OCI-LY3 (cell line): ENCODE data around the gene CFAP58.
A peak's percentile ranks its signal among the peaks of the same experiment; 100 is the strongest.

Source experiments
- H2AFZ ChIP-seq: fragments of 200-600, 300-600 bp; shearing (Covaris generic); 2 replicates; pipeline ENCODE4 v1.6.0; 2014; ENCODE audit warnings: antibody characterized with exemption, low read depth, low read length
- H3K27ac ChIP-seq: fragments of 200-600, 300-600 bp; sonication (generic); 2 replicates; pipeline ENCODE4 v1.5.1; 2014; ENCODE audit warnings: mild to moderate bottlenecking, low read length, moderate library complexity, mixed read lengths
- H3K27me3 ChIP-seq: fragments of 200-600, 300-600 bp; sonication (generic); 2 replicates; pipeline ENCODE4 v1.6.1; 2014; ENCODE audit warnings: low read depth, low read length, mixed read lengths
- H3K36me3 ChIP-seq: fragments of 200-600, 300-600 bp; sonication (generic); replicated peaks from 2 replicates; pipeline ENCODE3; 2014; ENCODE audit warnings: low read depth, low read length, mixed read lengths
- H3K4me1 ChIP-seq: fragments of 300-600, 200-600 bp; sonication (generic); 2 replicates; pipeline ENCODE4 v1.6.1; 2014; ENCODE audit warnings: low read length, mixed read lengths
- H3K4me2 ChIP-seq: fragments of 200-600, 300-600 bp; sonication (generic); 2 replicates; pipeline ENCODE4 v1.6.1; 2014; ENCODE audit warnings: low read length, mixed read lengths
- H3K4me3 ChIP-seq: fragments of 300-600, 200-600 bp; sonication (generic); 2 replicates; pipeline ENCODE4 v1.5.1; 2014; ENCODE audit warnings: antibody characterized with exemption, mild to moderate bottlenecking, low read length, moderate library complexity
- H3K79me2 ChIP-seq: fragments of 300-600, 200-600 bp; shearing (Covaris generic); 2 replicates; pipeline ENCODE4 v1.6.1; 2014; ENCODE audit warnings: mild to moderate bottlenecking, low read length, mixed read lengths
- H3K9ac ChIP-seq: fragments of 300-600, 200-600 bp; shearing (Covaris generic); 2 replicates; pipeline ENCODE4 v1.6.0; 2014; ENCODE audit warnings: mild to moderate bottlenecking, low read length, moderate library complexity
- H3K9me3 ChIP-seq: fragments of 200-600, 300-600 bp; shearing (Covaris generic); 2 replicates; pipeline ENCODE4 v1.6.1; 2014; ENCODE audit warnings: low read length, mixed read lengths; ENCODE audit not compliant: insufficient read depth
- H4K20me1 ChIP-seq: fragments of 200-600, 300-600 bp; sonication (generic); 2 replicates; pipeline ENCODE4 v1.6.1; 2016; ENCODE audit warnings: low read length, mixed read lengths; ENCODE audit not compliant: insufficient read depth
- EZH2phosphoT487 ChIP-seq: fragments of 200-600 bp; shearing (Covaris generic); IDR thresholded peaks from 2 replicates; pipeline ENCODE4 v1.6.1; 2018; ENCODE audit warnings: antibody characterized with exemption, mixed run types, low read depth
- TF ChIP-seq, protein P1 (sequence below): fragments of 200-600, 300-600 bp; sonication (generic); IDR thresholded peaks from 2 replicates; pipeline ENCODE4 v1.5.1; 2014; ENCODE audit warnings: antibody characterized with exemption, low read length, low read depth

CFAP58 gene

GRCh38 chr10:104406715-104407650, 53.4 kb downstream of the CFAP58 start:
- no peak for TF ChIP-seq EZH2phosphoT487
- TF ChIP-seq, protein P1, sequence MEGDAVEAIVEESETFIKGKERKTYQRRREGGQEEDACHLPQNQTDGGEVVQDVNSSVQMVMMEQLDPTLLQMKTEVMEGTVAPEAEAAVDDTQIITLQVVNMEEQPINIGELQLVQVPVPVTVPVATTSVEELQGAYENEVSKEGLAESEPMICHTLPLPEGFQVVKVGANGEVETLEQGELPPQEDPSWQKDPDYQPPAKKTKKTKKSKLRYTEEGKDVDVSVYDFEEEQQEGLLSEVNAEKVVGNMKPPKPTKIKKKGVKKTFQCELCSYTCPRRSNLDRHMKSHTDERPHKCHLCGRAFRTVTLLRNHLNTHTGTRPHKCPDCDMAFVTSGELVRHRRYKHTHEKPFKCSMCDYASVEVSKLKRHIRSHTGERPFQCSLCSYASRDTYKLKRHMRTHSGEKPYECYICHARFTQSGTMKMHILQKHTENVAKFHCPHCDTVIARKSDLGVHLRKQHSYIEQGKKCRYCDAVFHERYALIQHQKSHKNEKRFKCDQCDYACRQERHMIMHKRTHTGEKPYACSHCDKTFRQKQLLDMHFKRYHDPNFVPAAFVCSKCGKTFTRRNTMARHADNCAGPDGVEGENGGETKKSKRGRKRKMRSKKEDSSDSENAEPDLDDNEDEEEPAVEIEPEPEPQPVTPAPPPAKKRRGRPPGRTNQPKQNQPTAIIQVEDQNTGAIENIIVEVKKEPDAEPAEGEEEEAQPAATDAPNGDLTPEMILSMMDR, result peak; percentile 46
- peaks cover 1% of the 10 kb centered on the region; the same call in 1 of the 2 replicates for H3K27me3 ChIP-seq

DNA sequence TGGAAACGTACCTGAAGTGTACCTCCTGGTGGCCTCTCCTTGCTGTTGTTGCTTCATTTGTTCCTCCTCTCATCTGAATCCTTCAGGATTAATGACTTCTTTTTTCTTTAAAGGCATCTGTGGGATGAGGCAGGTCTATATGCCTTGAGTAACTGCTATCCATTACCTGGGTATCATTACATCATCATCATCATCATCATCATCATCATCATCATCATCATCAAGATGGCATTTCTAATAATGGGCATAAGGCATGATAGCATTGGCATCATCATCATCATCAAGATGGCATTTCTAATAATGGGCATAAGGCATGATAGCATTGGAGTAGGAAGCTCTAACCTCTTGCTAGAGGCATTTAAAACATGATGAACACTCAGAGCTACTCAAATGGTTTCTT, 59.9 kb downstream of the CFAP58 start:
- Histone ChIP-seq H3K9ac (no peak overlapping the region), H3K27me3 (no peaks in the 10 kb centered on the region), H3K9me3 (no peaks in the 10 kb centered on the region), H3K4me2 (no peak overlapping the region), H3K79me2 (no peaks in the 10 kb centered on the region), H4K20me1 (no peaks in the 10 kb centered on the region), H3K4me3 (no peak overlapping the region), H3K27ac (no peak overlapping the region), H3K36me3 (no peaks in the 10 kb centered on the region), H3K4me1 (no peaks in the 10 kb centered on the region), H2AFZ (no peak overlapping the region)
- no peak for TF ChIP-seq EZH2phosphoT487
- TF ChIP-seq, protein P1, result no peak

More at GRCh38 chr10:104406715-104407650, 53.4 kb downstream of the CFAP58 start:
- H3K27ac ChIP-seq, result no peak overlapping the region
- H3K79me2 ChIP-seq, result no peaks in the 10 kb centered on the region
- H3K36me3 ChIP-seq, result no peaks in the 10 kb centered on the region
- H3K9me3 ChIP-seq, result no peaks in the 10 kb centered on the region
- H2AFZ ChIP-seq, result no peak overlapping the region
- no peak overlapping the region for H3K4me2 ChIP-seq
- no peaks in the 10 kb centered on the region for H3K4me1 ChIP-seq
- H3K9ac ChIP-seq, result no peak overlapping the region
- no peak overlapping the region for H3K4me3 ChIP-seq
- no peaks in the 10 kb centered on the region for H4K20me1 ChIP-seq

GRCh38 chr10:104415526-104416165, 62.0 kb downstream of the CFAP58 start:
- H3K9ac ChIP-seq, result no peak overlapping the region
- no peak for TF ChIP-seq EZH2phosphoT487
- TF ChIP-seq, protein P1, result no peak
- no peaks in the 10 kb centered on the region for H3K79me2 ChIP-seq
- H4K20me1 ChIP-seq, result no peaks in the 10 kb centered on the region
- H3K27me3 ChIP-seq, result no peaks in the 10 kb centered on the region
- no peaks in the 10 kb centered on the region for H3K36me3 ChIP-seq
- no peaks in the 10 kb centered on the region for H3K9me3 ChIP-seq
- no peaks in the 10 kb centered on the region for H3K4me1 ChIP-seq
- no peak overlapping the region for H3K27ac ChIP-seq
- H2AFZ ChIP-seq, result no peak overlapping the region
- H3K4me2 ChIP-seq, result no peak overlapping the region
- H3K4me3 ChIP-seq, result no peak overlapping the region

DNA sequence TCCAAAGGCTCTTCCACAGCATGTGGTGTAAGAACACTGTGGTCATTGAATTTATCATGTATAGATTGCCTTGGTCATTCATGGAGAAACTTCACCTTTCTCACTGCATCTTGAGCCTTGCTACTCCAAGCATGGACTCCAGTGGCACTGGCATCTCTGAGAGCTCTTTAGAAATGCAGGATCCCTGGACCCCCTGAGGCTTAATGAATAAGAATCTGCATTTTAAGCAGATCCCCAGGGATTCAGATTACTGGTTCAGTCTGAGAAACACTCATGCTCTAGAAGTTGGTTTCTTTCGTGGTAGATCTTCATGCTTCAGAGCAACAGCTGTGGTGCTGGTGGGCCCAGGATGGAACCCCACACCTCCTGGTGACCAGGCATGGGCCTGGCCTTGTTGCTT, 63.2 kb downstream of the CFAP58 start:
- TF ChIP-seq, protein P1, result no peak
- no peak for TF ChIP-seq EZH2phosphoT487
- Histone ChIP-seq H3K4me2 (no peak overlapping the region), H3K27ac (no peak overlapping the region), H2AFZ (no peak overlapping the region), H4K20me1 (no peaks in the 10 kb centered on the region), H3K36me3 (no peaks in the 10 kb centered on the region), H3K4me3 (no peak overlapping the region), H3K79me2 (no peaks in the 10 kb centered on the region), H3K4me1 (no peaks in the 10 kb centered on the region), H3K27me3 (no peaks in the 10 kb centered on the region), H3K9me3 (no peaks in the 10 kb centered on the region), H3K9ac (no peak overlapping the region)
